Tongue (tissue), 3 donors: Measurements from ENCODE around the gene SLC7A7. TPM values are rescaled to one million over a fixed set of nuclear protein-coding genes. Genes with fewer than 3 reads are reported as not detected.
"Not testable (repeated sequence)": the region's sequence is repeated elsewhere in the genome, so short reads cannot be mapped to it uniquely, and the experiment has no call there.

Experiments
- DNase-seq: peaks from one replicate; pipeline ENCODE4 v3.0.0-alpha.2; 2015
- small RNA-seq: library from RNA; depleted of rRNA; stranded (forward); fragments of <200 nt; gene quantifications from one replicate; pipeline ENCODE3, GENCODE V24; 2014; ENCODE audit warnings: low replicate concordance
- total RNA-seq: library from RNA; depleted of rRNA; stranded (reverse); fragments of >200 nt; gene quantifications from one replicate; pipeline ENCODE4 v1.2.3, GENCODE V29; 2014

SLC7A7 gene
- total RNA-seq, 1 donor from 2014 or later: 14.2 TPM

- DNase-seq: no peak
Observed at GRCh38 chr14:22752422-22752821, 62.8 kb downstream of the SLC7A7 start.

DNA sequence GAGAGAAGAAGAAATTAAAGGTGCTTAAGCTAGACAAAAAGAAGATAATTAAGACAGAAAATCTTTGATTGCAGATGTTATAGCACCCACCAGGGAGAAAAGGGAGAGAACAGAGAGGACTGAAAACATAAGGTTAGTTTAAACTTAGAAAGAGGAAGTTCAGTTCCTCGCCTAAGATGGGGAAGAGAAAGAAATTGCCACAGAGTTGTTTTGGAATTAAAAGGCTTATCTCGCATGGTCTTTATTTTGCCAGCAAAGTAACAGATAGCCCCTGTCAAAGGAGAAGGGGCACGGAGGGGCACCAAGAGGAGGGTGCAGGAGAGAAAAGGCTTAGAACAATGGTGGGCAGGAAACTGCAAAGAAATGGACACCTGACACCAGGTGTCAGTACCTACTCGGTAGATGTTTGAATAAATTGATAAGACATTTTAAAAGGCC, 66.6 kb downstream of the SLC7A7 start:
- no peak for DNase-seq

- no peak for DNase-seq
Observed at GRCh38 chr14:22748206-22748605, 67.0 kb downstream of the SLC7A7 start.

DNA sequence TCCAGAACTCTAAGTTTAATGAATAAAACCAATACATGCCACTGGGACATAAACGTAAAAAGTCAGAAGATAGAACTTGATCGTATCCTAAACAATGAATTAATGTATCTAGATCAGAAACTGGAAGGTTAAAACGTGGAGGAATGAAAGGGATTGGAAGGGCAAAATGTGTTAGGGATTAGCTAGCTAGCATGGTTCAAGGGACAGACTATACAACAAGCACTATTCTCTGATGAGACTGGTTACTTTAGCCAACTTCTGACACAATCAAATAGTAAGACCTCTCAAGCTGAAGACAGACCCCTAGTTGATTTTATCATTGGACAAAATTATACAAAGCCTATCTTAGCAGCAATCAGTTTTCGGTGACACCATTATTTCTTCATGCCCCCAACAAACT, 67.5 kb downstream of the SLC7A7 start:
- DNase-seq: no peak

DNA sequence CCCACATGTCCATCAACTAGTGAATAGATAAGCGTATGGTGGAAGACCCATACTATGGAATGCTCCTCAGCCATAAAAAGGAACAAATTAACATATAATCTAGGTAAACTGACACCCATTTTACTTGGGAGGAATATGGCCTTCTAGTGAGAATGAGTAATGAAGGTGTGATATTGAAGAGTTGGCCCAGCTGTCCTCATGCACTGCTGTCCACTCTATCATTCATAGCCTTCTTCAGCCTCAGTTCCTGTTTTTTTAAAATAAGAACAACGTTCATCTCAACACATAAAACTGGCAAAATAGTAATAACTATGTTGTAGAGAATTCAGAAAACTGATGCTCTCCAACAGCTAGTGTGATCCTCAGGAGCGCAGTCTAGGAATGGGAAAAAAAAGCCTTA, 75.2 kb downstream of the SLC7A7 start:
- DNase-seq: no peak

DNA sequence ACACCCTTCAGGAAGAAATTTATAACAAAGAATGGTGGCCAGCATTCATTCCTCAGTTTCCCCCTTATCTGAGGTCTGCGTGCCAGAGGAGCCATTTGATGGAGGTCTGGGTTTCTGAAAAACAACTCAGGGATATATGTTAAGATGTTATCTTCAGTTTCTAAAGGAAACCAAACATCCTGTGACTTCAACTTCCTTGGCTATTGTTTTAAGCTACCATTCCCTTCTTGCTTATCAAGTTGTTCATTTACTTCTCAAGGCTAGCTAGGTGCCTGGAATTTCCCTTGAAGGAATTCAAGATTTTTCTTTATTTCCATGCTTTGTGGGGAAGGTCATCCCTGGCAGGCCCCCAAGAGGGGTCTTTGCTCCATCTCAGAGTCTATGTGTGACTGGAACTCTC, 75.8 kb downstream of the SLC7A7 start:
- no peak for DNase-seq

DNA sequence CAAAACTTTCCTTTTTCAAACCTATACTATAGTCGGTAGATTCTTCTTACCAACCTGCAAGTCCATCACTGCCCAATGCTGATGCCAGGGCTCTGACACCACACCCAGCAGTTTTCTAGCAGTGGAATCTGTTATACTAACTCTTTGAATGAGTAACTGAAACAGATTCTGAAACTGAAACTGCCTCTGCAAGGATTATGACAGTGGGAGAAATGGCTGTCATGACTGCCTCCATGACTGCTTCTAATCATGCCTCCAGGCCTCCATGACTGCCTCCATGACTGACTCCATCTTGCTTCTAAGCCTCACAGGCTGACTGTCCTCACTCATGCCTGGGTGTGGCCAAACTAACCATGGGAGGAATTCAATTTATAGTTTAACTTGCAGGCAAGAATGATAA, 78.2 kb downstream of the SLC7A7 start:
- DNase-seq: no peak

- not testable (repeated sequence) for DNase-seq
Observed at GRCh38 chr14:22736384-22736783, 78.9 kb downstream of the SLC7A7 start.

- DNase-seq: no peak
Observed at GRCh38 chr14:22735096-22735495, 80.1 kb downstream of the SLC7A7 start.

DNA sequence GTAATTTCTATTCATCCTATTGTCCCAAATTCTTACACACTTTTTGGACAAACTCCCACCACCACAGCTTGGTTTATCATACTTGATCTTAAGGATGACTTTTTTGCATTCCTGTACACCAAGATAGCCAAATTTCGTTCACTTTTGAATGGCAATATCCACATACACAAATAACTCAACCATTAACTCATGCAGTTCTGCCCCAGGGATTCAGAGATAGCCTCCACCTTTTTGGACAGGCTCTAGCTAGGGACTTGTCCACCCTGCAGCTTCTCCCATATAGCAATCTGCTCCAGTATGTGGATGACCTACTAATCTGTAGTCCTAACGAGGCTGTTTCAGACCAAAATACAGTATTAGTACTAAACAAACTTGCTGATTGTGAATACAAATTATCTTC, 81.4 kb downstream of the SLC7A7 start:
- no peak for DNase-seq

GRCh38 chr14:22732062-22732461, 83.2 kb downstream of the SLC7A7 start:
- not testable (repeated sequence) for DNase-seq

DNA sequence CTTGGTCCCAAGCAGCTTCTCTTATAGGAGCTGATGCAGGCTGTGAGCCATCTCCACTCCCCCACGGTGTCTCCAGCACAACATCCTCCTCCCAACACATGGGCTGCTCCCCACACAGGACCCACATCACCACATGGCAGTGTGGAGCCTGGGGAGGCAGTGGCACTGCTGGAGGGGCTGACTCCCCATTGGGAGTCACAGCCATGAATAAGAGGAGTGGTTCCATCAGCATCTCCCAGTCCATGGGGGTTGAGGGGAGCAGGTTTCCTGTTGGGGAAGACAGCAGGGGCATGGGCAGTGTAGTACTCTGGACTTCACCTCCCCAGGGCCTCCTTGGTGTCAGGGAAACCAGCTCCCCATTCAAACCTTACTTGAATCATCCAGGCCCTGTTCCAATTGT, 89.2 kb downstream of the SLC7A7 start:
- DNase-seq: no peak

DNA sequence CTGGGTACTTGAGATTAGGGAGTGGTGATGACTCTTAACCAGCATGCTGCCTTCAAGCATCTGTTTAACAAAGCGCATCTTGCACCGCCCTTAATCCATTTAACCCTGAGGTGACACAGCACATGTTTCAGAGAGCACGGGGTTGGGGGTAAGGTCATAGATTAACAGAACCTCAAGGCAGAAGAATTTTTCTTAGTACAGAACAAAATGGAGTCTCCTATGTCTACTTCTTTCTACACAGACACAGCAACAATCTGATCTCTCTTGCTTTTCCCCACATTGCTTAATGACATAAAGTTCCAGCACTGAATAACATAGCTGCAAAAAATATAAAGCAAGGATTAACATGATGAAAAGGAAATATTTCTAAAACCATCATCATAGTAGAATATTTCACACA, 89.9 kb downstream of the SLC7A7 start:
- not testable (repeated sequence) for DNase-seq

DNA sequence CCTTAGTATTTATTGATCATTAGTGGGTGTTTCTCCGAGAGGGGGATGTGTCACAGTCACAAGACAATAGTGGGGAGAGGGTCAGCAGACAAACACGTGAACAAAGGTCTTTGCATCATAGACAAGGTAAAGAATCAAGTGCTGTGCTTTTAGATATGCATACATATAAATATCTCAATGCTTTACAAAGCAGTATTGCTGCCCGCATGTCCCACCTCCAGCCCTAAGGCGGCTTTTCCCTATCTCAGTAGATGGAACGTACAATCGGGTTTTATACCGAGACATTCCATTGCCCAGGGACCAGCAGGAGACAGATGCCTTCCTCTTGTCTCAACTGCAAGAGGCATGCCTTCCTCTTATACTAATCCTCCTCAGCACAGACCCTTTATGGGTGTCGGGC, 90.4 kb downstream of the SLC7A7 start:
- not testable (repeated sequence) for DNase-seq

- DNase-seq: no peak
Observed at GRCh38 chr14:22723815-22724214, 91.4 kb downstream of the SLC7A7 start.

Small RNA genes within 50 kb of the gene (small RNA-seq; reads per million reads assigned to genes)
- not detected for gene RF00019
- gene RF00588: not detected

Other genes with a start within 250 kb of the SLC7A7 start
- gene DAD1, start 226.2 kb downstream of the SLC7A7 start, total RNA-seq: 168 TPM
- gene ABHD4, start 217.1 kb downstream of the SLC7A7 start, total RNA-seq: 8.4 TPM
- gene OR6J1, start 171.1 kb downstream of the SLC7A7 start, total RNA-seq: not detected
- 92.3 TPM for gene OXA1L, start 48.7 kb downstream of the SLC7A7 start, total RNA-seq
- gene MRPL52, start 14.5 kb upstream of the SLC7A7 start, total RNA-seq: 36.8 TPM
- gene MMP14, start 21.1 kb upstream of the SLC7A7 start, total RNA-seq: 131 TPM
- 30.5 TPM for gene LRP10, start 56.3 kb upstream of the SLC7A7 start, total RNA-seq
- gene REM2, start 67.8 kb upstream of the SLC7A7 start, total RNA-seq: 0.72 TPM
- gene RBM23, start 103.7 kb upstream of the SLC7A7 start, total RNA-seq: 162 TPM
- gene PRMT5, start 113.9 kb upstream of the SLC7A7 start, total RNA-seq: 64.8 TPM
- gene HAUS4, start 141.7 kb upstream of the SLC7A7 start, total RNA-seq: 60.3 TPM
- gene AJUBA, start 167.1 kb upstream of the SLC7A7 start, total RNA-seq: 47.2 TPM
- 13.5 TPM for gene C14orf93, start 194.7 kb upstream of the SLC7A7 start, total RNA-seq
- gene PSMB5, start 219.5 kb upstream of the SLC7A7 start, total RNA-seq: 190 TPM
- gene PSMB11, start 226.8 kb upstream of the SLC7A7 start, total RNA-seq: not detected
- 4.5 TPM for gene CDH24, start 242.1 kb upstream of the SLC7A7 start, total RNA-seq